DMS153 treated with DMSO at 0.1 percent for 48 hours (cell line): Measurements from ENCODE around the gene CERS6.

Source experiments
- DNase-seq: peaks from one replicate; lab custom pipeline; 2025; ENCODE audit not compliant: unreplicated experiment; lab: John Stamatoyannopoulos, UW

The CERS6 gene

GRCh38 chr2:168529054-168529833 lies 73.2 kb downstream of the CERS6 start:
- DNase-seq, result no peak

GRCh38 chr2:168529900-168530561 lies 74.0 kb downstream of the CERS6 start:
- DNase-seq, result no peak

DNA sequence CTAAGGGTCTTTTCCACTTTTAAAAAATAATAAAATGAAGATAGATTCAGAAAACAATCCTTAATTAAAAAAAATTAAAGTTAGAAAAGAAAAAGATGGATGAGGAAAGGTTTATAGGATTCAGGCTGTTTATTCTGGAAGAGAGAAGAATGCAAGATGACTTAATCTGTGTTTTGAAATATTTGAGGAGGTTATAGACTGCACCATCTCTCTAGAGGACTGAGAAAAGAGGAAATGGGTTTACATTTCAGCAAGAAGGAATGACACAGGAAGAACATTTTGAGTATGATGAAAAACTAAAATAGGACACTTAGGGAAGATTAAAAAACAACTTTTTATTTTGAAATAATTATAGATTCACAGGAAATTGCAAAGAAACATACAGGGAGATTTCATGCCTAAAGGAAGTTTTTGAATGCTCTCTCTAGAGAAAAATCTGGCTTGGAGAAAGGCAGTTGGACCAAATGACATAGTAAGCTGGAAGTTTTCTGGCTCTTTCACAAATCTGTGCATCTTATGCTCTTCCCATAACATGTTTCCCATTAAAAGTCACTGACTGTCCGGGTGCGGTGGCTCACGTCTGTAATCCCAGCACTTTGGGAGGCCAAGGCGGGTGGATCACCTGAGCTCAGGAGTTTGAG lies 75.0 kb downstream of the CERS6 start:
- no peak for DNase-seq

- no peak for DNase-seq
Measured at GRCh38 chr2:168534926-168535325, 78.9 kb downstream of the CERS6 start.

GRCh38 chr2:168536925-168537466 lies 80.9 kb downstream of the CERS6 start:
- DNase-seq, result no peak

GRCh38 chr2:168538133-168538532 lies 82.1 kb downstream of the CERS6 start:
- no peak for DNase-seq

DNA sequence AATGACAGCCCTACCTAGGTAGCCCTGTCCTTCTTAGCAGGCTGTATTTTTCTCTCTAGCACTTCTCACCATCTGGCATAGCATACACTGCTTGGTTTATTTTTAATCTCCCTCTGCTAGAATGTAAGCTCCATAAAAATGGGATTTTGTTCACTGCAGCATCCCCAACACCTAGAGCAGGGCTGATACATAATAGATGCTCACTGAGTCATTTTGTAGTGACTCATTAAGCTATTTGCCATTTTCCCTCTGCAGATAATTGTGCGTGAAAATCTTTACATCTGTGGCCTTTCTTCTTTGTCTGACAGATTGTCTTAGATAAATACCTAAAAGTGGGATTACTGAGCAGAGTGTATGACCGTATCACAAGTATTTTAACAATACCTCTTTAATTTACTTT lies 82.5 kb downstream of the CERS6 start:
- DNase-seq, result no peak

DNA sequence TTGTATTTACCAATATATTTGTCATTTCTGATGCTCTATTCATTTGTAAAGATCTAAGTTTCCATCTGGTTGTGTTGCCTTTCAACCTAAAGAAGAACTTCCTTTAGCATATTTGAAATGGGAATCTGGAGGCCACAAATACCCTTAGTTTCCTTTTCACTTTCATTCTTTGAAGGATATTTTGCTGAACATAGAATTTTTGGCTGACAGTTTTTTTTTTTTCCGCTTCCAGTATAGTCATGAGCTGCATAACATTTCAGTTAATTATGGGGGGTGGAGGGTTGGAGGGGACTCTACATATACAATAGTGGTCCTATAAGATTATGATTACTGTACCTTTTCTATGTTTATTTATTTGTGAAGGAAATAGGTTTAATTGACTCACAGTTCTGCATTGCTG lies 83.9 kb downstream of the CERS6 start:
- no peak for DNase-seq

GRCh38 chr2:168541858-168542257 lies 85.8 kb downstream of the CERS6 start:
- no peak for DNase-seq

DNA sequence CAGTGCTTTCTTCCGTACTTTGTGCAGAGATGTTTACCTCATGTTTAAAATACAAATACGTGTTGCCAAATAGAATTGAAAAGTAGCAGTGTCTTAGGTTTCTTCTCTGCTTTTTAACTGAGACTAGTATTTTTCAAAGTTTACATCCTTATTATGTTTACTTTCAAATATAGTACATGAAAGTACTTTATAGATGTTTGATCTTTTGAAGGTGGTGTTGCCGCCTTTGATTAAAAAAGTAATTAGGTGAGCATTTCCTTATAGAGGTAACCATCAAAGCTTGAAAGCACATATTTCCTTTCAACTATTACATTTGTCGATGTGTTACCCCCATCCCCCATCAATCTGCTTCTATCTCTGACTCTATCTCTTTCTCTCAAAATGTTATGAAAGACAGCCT lies 87.0 kb downstream of the CERS6 start:
- no peak for DNase-seq

- no peak for DNase-seq
Measured at GRCh38 chr2:168543935-168544334, 87.9 kb downstream of the CERS6 start.

DNA sequence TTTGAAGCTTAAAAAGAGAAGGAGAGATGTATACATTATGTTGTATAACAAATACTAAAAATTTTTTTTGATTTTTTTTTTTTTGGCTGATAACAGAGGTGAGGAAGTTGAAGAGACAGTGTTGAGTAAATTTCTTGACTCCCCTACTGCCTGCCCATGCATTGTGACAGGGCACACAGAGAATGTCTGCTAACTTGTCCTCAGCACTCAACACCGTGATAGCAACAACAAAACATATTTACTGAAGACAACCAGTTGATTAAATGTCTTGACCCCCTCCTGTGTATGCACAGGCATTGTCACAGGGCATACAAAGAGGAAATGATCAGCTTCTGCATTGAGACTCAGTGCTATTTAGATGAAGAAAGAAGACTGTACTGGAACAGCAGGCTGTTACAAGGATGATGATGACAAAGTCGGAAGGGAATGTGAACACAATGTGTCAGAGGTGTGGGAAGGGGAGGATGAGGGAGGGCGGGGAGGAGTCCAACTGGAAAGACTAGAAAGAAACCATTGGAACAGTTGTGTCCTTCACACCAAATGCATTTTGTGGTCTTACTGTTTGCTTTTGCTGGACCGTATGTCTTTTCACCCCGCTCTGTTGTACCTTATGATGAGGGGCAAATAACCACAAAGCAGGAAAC lies 89.5 kb downstream of the CERS6 start:
- DNase-seq, result no peak

- no peak for DNase-seq
Measured at GRCh38 chr2:168550670-168551069, 94.6 kb downstream of the CERS6 start.

DNA sequence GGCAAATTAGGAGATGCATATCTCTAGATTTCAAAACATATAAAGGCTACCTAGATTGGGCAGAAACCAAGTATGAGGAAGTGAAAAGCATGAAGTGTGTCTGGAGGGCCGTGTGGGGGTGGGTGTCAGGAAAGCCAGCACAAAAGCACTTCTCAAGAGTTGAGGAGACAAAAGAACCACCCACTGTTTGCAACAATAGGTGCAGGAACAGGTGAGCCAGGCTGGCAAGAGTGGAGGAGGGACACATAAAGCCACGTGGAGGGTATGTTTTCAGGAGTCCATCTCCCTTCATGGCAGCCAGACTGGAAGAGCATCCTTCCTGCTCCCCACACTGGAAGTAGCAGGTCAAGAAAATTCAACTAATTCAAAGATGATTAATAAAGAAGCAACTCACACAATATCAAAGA lies 96.4 kb downstream of the CERS6 start:
- peak; percentile 50 for DNase-seq

- no peak for DNase-seq
Measured at GRCh38 chr2:168555283-168555682, 99.2 kb downstream of the CERS6 start.

- DNase-seq, result peak; percentile 37
Measured at GRCh38 chr2:168559187-168559586, 103.1 kb downstream of the CERS6 start.

DNA sequence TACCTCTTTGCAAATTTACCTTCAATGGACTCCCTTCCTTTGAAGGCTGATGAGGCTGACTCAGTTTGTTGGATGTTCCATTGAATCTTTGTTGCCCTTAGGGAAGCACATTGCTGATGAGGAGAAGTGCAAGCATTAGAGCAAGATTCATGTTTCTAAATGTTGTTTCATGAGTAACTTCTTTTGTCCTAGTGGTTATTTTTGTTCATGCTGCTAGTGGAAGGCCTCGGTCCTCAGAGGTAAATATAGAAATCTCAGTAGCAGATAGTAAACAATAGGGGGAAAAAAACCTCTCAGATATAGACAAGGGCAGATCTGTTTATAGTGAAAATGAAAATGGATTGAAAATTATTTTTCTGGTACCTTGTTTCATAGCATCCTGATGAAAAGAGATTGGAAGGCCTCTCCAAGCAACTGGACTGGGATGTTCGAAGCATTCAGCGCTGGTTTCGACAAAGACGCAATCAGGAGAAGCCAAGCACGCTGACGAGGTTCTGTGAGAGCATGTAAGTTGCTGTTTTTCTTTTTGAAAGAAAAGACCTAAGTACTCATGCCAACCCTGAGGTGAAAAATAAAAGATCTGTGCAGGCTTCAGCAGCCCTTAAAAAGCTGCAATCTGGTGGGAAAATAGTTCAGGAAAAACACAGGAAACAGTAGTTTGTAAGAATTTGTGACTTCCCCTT lies 104.9 kb downstream of the CERS6 start:
- no peak for DNase-seq

DNA sequence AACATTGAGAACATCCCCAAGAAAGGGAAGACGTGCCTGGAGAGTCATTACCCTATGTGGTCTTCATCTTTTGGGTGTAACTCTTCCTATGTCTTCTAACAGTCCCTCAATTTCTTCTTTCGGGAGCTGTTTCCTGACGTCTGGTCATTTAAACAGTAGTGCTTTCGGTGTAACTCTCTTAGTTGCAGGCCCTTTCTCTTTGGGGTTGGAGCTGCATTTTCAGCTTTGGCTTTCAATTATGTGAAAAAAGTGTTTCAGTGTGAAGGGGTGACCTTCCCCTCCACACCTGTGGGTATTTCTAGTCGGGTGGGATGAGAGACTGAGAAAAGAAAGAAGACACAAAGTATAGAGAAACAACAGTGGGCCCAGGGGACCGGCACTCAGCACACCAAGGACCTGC lies 105.9 kb downstream of the CERS6 start:
- no peak for DNase-seq

- DNase-seq, result no peak
Measured at GRCh38 chr2:168562971-168563370, 106.9 kb downstream of the CERS6 start.

DNA sequence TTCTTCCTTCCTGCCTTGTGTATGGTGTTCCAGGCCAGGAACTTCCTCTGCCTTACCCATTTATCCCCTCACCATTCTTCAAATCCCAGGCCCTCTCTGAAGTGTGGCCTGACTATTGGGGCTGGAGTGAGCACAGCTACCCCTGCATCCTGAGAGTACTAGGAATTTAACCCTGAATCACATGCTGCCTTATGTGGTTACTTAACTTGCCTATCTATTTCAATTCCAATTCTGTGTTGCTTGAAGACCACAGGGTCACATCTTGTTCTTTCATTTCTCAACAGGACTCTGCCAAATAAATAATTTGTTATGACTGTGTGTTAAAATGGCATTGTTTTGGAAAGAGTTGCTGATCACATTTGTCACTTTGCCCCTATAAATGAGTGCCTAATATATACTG lies 108.6 kb downstream of the CERS6 start:
- no peak for DNase-seq

DNA sequence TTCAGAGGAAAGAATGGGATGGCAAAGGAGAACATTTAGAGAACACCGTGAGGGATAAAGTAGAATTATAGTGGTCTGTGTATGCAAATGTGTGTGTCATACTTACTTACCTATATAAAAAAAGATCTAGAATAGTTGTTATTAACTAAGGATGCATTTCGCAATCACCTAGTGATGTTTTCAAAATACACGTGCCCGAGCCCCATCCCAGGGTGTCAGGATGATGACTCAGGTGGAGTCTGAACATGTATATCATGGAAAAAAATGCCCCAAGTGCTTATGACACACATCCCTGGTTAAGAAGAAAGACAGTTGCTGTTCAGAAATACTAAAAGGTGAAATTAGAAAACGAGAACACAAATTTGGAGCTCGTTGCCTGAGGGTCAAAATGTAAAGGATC lies 109.0 kb downstream of the CERS6 start:
- no peak for DNase-seq
